Astrocyte (in vitro differentiated cells and primary cell): ENCODE measurements around the gene TRIM3. TPM values are rescaled to one million over a fixed set of nuclear protein-coding genes. Genes with fewer than 3 reads are reported as not detected.

Experiments
- DNase-seq: peaks from one replicate; pipeline ENCODE4 v3.0.0-alpha.2; 2010; ENCODE audit warnings: low read depth
- FAIRE-seq: peaks from 2 replicates; lab custom pipeline; 2011; peaks lifted over from hg19 to GRCh38; lab: Jason Lieb, UNC
- H2AFZ ChIP-seq: 2 replicates; pipeline ENCODE4 v1.6.0; 2012; ENCODE audit warnings: low read depth, low read length, inconsistent platforms
- H3K27ac ChIP-seq: 2 replicates; pipeline ENCODE4 v1.5.1; 2011; ENCODE audit warnings: low read depth, low read length, inconsistent platforms
- H3K27me3 ChIP-seq: 2 replicates; pipeline ENCODE4 v1.6.0; 2011; ENCODE audit warnings: low read length, inconsistent platforms; ENCODE audit not compliant: insufficient read depth
- H3K36me3 ChIP-seq: 2 replicates; pipeline ENCODE4 v1.5.1; 2011; ENCODE audit warnings: low read length, inconsistent platforms; ENCODE audit not compliant: insufficient read depth
- H3K4me1 ChIP-seq: 2 replicates; pipeline ENCODE4 v1.5.1; 2011; ENCODE audit warnings: low read length, inconsistent platforms; ENCODE audit not compliant: insufficient read depth
- H3K4me2 ChIP-seq: 2 replicates; pipeline ENCODE4 v1.6.0; 2012; ENCODE audit warnings: low read length, inconsistent platforms
- H3K4me3 ChIP-seq: 2 replicates; pipeline ENCODE4 v1.5.1; 2011; ENCODE audit warnings: low read depth, mild to moderate bottlenecking, low read length, inconsistent platforms; ENCODE audit not compliant: insufficient read depth
- H3K79me2 ChIP-seq: 2 replicates; pipeline ENCODE4 v1.6.0; 2012; ENCODE audit warnings: mild to moderate bottlenecking, low read length, inconsistent platforms; ENCODE audit not compliant: insufficient read depth
- H3K9ac ChIP-seq: 2 replicates; pipeline ENCODE4 v1.6.0; 2012; ENCODE audit warnings: mild to moderate bottlenecking, low read length, inconsistent platforms
- H3K9me3 ChIP-seq: 2 replicates; pipeline ENCODE4 v1.5.1; 2012; ENCODE audit warnings: low read depth, mild to moderate bottlenecking, low read length, inconsistent platforms; ENCODE audit not compliant: insufficient read depth
- H4K20me1 ChIP-seq: 2 replicates; pipeline ENCODE4 v1.6.0; 2012; ENCODE audit warnings: low read length, inconsistent platforms; ENCODE audit not compliant: insufficient read depth
- H3K27ac Mint-ChIP-seq: one replicate; pipeline ENCODE4 v1.8.0; 2021; ENCODE audit warnings: mild to moderate bottlenecking, mixed read lengths; ENCODE audit not compliant: unreplicated experiment
- H3K27me3 Mint-ChIP-seq: one replicate; pipeline ENCODE4 v1.8.0; 2021; ENCODE audit warnings: low read depth, mixed read lengths; ENCODE audit not compliant: unreplicated experiment
- H3K36me3 Mint-ChIP-seq: one replicate; pipeline ENCODE4 v1.8.0; 2021; ENCODE audit warnings: low read depth, mixed read lengths; ENCODE audit not compliant: unreplicated experiment
- H3K4me1 Mint-ChIP-seq: one replicate; pipeline ENCODE4 v1.8.0; 2021; ENCODE audit warnings: low read depth, mixed read lengths; ENCODE audit not compliant: unreplicated experiment
- H3K4me3 Mint-ChIP-seq: one replicate; pipeline ENCODE4 v1.8.0; 2021; ENCODE audit warnings: mild to moderate bottlenecking, moderate library complexity, mixed read lengths; ENCODE audit not compliant: unreplicated experiment
- H3K9me3 Mint-ChIP-seq: one replicate; pipeline ENCODE4 v1.8.0; 2021; ENCODE audit warnings: mild to moderate bottlenecking, mixed read lengths; ENCODE audit not compliant: unreplicated experiment
- EZH2 ChIP-seq: IDR thresholded peaks from 2 replicates; pipeline ENCODE4 v1.6.1; 2012; ENCODE audit warnings: mild to moderate bottlenecking, low read length, inconsistent platforms; ENCODE audit not compliant: insufficient read depth
- total RNA-seq: library from RNA; stranded (reverse); gene quantifications from 2 replicates; pipeline ENCODE4 v1.2.1, GENCODE V29; 2021
- TF ChIP-seq, protein P1 (sequence below): IDR thresholded peaks from 2 replicates; pipeline ENCODE4 v1.5.1; 2011; ENCODE audit warnings: low read depth, mild to moderate bottlenecking, inconsistent platforms, low read length, moderate library complexity; ENCODE audit not compliant: insufficient read depth

TRIM3 gene
- total RNA-seq, 1 donor from 2014 or later: 25.4 TPM

DNA sequence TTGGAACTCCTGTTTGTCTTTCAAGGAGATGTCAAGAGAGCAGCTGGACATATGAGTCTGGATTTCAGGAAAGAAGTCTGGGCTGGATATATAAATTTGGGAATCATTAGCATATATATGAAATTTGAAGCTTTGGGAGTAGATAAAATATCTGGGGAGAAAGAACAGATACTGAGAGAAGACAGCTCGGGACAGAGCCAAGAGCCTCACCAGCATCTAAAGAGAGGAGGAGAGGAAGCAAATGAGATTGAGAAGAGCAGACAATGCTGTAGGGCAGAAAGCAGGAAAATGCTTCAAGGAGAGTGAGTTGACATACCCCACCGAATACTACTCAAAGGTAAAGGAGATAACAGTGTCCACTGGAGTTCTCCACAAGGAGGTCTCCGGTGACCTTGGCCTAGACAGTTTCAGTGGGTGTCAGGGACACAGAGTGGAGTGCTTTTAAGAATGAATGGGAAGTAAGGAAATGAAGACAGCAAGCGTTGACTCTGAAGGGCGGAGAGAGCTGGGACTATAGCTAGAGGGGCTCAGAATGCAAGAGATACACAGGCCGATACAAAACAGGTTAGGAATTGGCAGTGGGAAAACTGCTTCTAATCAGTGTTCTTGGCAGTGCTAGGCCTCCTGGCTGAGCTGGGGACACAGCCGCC, 55.7 kb downstream of the TRIM3 start:
- TF ChIP-seq, protein P1, sequence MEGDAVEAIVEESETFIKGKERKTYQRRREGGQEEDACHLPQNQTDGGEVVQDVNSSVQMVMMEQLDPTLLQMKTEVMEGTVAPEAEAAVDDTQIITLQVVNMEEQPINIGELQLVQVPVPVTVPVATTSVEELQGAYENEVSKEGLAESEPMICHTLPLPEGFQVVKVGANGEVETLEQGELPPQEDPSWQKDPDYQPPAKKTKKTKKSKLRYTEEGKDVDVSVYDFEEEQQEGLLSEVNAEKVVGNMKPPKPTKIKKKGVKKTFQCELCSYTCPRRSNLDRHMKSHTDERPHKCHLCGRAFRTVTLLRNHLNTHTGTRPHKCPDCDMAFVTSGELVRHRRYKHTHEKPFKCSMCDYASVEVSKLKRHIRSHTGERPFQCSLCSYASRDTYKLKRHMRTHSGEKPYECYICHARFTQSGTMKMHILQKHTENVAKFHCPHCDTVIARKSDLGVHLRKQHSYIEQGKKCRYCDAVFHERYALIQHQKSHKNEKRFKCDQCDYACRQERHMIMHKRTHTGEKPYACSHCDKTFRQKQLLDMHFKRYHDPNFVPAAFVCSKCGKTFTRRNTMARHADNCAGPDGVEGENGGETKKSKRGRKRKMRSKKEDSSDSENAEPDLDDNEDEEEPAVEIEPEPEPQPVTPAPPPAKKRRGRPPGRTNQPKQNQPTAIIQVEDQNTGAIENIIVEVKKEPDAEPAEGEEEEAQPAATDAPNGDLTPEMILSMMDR: no peak
- TF ChIP-seq EZH2: no peak
- no peaks in the 10 kb centered on the region for H3K36me3 Mint-ChIP-seq
- Histone ChIP-seq H3K36me3 (no peaks in the 10 kb centered on the region), H3K79me2 (peaks cover 27% of the 10 kb centered on the region), H4K20me1 (peaks cover 42% of the 10 kb centered on the region), H3K27ac (no peak overlapping the region), H2AFZ (no peak overlapping the region), H3K27me3 (no peaks in the 10 kb centered on the region), H3K9ac (peak overlapping the region; percentile 86), H3K4me3 (peak overlapping the region; percentile 78), H3K4me1 (peaks cover 7% of the 10 kb centered on the region), H3K4me2 (peak overlapping the region; percentile 95), H3K9me3 (no peaks in the 10 kb centered on the region)
- no peak overlapping the region for H3K27ac Mint-ChIP-seq
- no peaks in the 10 kb centered on the region for H3K9me3 Mint-ChIP-seq
- H3K4me3 Mint-ChIP-seq: no peak overlapping the region
- H3K4me1 Mint-ChIP-seq: peaks cover 5% of the 10 kb centered on the region
- peaks cover 2% of the 10 kb centered on the region for H3K27me3 Mint-ChIP-seq
- FAIRE-seq: no peak
- no peak for DNase-seq

DNA sequence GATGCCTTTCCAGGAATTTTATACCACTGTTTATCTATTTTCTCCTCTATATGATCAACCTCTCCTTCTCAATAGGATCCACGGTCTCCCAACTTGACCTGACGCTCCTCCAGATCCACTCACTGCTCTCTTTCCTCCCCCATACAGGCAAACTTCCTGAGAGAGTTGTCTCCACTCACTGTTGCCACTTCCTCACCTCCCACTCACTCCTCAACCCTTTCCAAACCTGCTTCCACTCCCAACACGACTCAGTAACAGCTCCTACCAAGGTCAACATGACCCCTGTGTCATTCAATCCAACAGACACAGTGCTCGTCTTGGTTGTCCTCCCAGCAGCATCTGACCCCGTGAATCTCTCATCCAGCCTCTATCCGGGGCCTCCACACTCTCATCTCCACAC, 57.9 kb downstream of the TRIM3 start:
- Mint-ChIP-seq H3K36me3 (peaks cover under 1% of the 10 kb centered on the region), H3K4me3 (no peak overlapping the region), H3K27me3 (no peaks in the 10 kb centered on the region), H3K9me3 (no peaks in the 10 kb centered on the region), H3K27ac (no peak overlapping the region), H3K4me1 (peaks cover 6% of the 10 kb centered on the region)
- Histone ChIP-seq H3K9ac (no peak overlapping the region), H3K4me1 (peaks cover 7% of the 10 kb centered on the region), H3K36me3 (no peaks in the 10 kb centered on the region), H3K4me3 (no peak overlapping the region), H4K20me1 (peaks cover 49% of the 10 kb centered on the region), H3K4me2 (no peak overlapping the region), H3K27ac (no peak overlapping the region), H2AFZ (no peak overlapping the region), H3K79me2 (peaks cover 27% of the 10 kb centered on the region), H3K27me3 (no peaks in the 10 kb centered on the region), H3K9me3 (no peaks in the 10 kb centered on the region)
- DNase-seq (no peak), FAIRE-seq (no peak)
- TF ChIP-seq EZH2: no peak
- TF ChIP-seq, protein P1: no peak

DNA sequence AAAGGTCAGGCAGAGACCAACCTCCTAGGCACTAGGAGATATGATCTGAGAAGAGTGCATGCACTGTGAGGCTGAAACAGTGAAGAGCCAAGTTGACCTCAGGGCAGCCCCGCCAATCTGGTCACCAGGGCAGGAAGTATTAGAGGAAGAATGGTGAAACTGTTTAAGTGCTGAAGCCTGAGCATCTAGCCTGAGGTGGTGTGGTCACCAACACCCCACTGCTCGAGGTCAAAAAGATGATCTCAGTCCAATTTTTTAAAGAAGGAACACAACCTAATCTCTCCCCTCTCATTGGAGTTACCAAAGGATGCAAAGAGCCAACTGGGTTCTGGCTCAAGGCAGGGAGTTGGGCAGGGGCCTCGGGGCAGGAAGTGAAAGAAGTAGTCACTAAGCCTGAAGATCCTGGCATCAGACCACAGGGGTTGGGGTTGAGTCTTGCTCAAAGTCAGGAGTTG, 58.8 kb downstream of the TRIM3 start:
- no peaks in the 10 kb centered on the region for H3K27me3 Mint-ChIP-seq
- Histone ChIP-seq H3K9me3 (no peaks in the 10 kb centered on the region), H3K27me3 (no peaks in the 10 kb centered on the region), H3K4me3 (no peak overlapping the region), H3K4me2 (no peak overlapping the region), H3K9ac (no peak overlapping the region), H3K4me1 (peaks cover 7% of the 10 kb centered on the region), H3K27ac (no peak overlapping the region), H3K36me3 (no peaks in the 10 kb centered on the region), H2AFZ (no peak overlapping the region), H4K20me1 (peaks cover 49% of the 10 kb centered on the region), H3K79me2 (peaks cover 27% of the 10 kb centered on the region)
- peaks cover 4% of the 10 kb centered on the region for H3K4me1 Mint-ChIP-seq
- no peak for FAIRE-seq
- no peak overlapping the region for H3K4me3 Mint-ChIP-seq
- H3K36me3 Mint-ChIP-seq: peaks cover 4% of the 10 kb centered on the region
- DNase-seq: no peak
- no peak overlapping the region for H3K27ac Mint-ChIP-seq
- no peaks in the 10 kb centered on the region for H3K9me3 Mint-ChIP-seq
- TF ChIP-seq EZH2: no peak
- TF ChIP-seq, protein P1: no peak
